Uterus (tissue), 4 donors: ENCODE results near the gene KREMEN2. TPM values are rescaled to one million over a fixed set of nuclear protein-coding genes. Genes with fewer than 3 reads are reported as not detected.

Experiments used
- DNase-seq, 2 donors: peaks; one replicate each; pipeline ENCODE4 v3.0.0-alpha.2; 2019 to 2020
- H3K27ac ChIP-seq, 2 donors: fragments of 200-600 bp; sonication (generic); 1 replicate in 1 of 2; 2 replicates in 1 of 2; pipeline ENCODE4 v1.5.1; 2016 to 2018
- H3K27me3 ChIP-seq, 2 donors: fragments of 200-600 bp; sonication (generic); one replicate each; pipeline ENCODE4 v1.5.1; 2018 to 2019; ENCODE audit warnings: control low read depth in 1 of 2
- H3K36me3 ChIP-seq, 2 donors: fragments of 200-600 bp; sonication (generic); one replicate each; pipeline ENCODE4 v1.5.1; 2019; ENCODE audit warnings: control low read depth in 1 of 2
- H3K4me1 ChIP-seq, 2 donors: fragments of 200-600 bp; sonication (generic); one replicate each; pipeline ENCODE4 v1.5.1; 2018 to 2019; ENCODE audit warnings: control low read depth in 1 of 2
- H3K4me3 ChIP-seq, 2 donors: fragments of 200-600 bp; sonication (generic); 1 replicate in 1 of 2; 2 replicates in 1 of 2; pipeline ENCODE4 v1.5.1; 2018 to 2019; ENCODE audit warnings: mild to moderate bottlenecking in 1 of 2
- H3K9me3 ChIP-seq, 2 donors: fragments of 200-600 bp; sonication (generic); one replicate each; pipeline ENCODE4 v1.5.1; 2019; ENCODE audit warnings: control low read depth in 1 of 2
- CTCF ChIP-seq, 4 experiments: fragments of 200-600 bp in 2 of 4; fragments of 450-650 bp in 2 of 4; sonication (generic) in 2 of 4; IDR thresholded peaks; one replicate each; pipeline ENCODE4 v1.5.1; 2016 to 2019; ENCODE audit warnings: antibody characterized with exemption in 4 of 4, mild to moderate bottlenecking in 2 of 4, moderate library complexity in 1 of 4
- POLR2A ChIP-seq, 2 donors: fragments of 450-650 bp; IDR thresholded peaks; one replicate each; pipeline ENCODE4 v1.6.1; 2016; ENCODE audit warnings: antibody characterized with exemption in 2 of 2, mild to moderate bottlenecking in 1 of 2, moderate library complexity in 1 of 2
- intact Hi-C: fragments of 100-400 bp; cut with DNase I; formaldehyde crosslinking; loops from one replicate; pipeline ENCODE4 v1.15.1; 2023; ENCODE audit warnings: low total_unique reads
- total RNA-seq, 4 donors: library from RNA; depleted of rRNA in 3 of 4; stranded (reverse); fragments of >200 nt in 3 of 4; gene quantifications; one replicate each; pipeline versions ENCODE4 v1.1.0 to v1.2.4, GENCODE V29; 2014 to 2023
- donor health status: DM: yes; HTN: yes; CAD: no.

Gene KREMEN2
- total RNA-seq, 4 donors from 2014 or later, result 0.41 TPM; not detected in 3

- Histone ChIP-seq H3K4me1 (no peaks in the 10 kb centered on the region), H3K36me3 (no peaks in the 10 kb centered on the region), H3K4me3 (no peak overlapping the region), H3K27me3 (peaks cover 0 to 15% of the 10 kb centered on the region in 2 donors), H3K27ac (no peak overlapping the region), H3K9me3 (no peaks in the 10 kb centered on the region)
- intact Hi-C loops, result no loop called here
- no peak for DNase-seq
- no peak for TF ChIP-seq POLR2A (IDR thresholded peaks at IDR 0.05)
- no peak for TF ChIP-seq CTCF (IDR thresholded peaks at IDR 0.05)
These were observed 40.2 kb downstream of the KREMEN2 start for GRCh38 chr16:3004319-3004718.

- H3K4me1 ChIP-seq, result no peaks in the 10 kb centered on the region
- H3K9me3 ChIP-seq, result no peaks in the 10 kb centered on the region
- no peak for TF ChIP-seq CTCF (IDR thresholded peaks at IDR 0.05)
- TF ChIP-seq POLR2A (IDR thresholded peaks at IDR 0.05), result no peak
- H3K27ac ChIP-seq, result no peak overlapping the region
- intact Hi-C loops, result no loop called here
- peaks cover 0 to 15% of the 10 kb centered on the region in 2 donors for H3K27me3 ChIP-seq
- no peak for DNase-seq
- H3K36me3 ChIP-seq, result no peaks in the 10 kb centered on the region
- H3K4me3 ChIP-seq, result no peak overlapping the region
These were observed 40.8 kb downstream of the KREMEN2 start for GRCh38 chr16:3004781-3005284.

GRCh38 chr16:3007059-3007956 lies 43.2 kb downstream of the KREMEN2 start:
- Histone ChIP-seq H3K27ac (no peak overlapping the region), H3K36me3 (no peaks in the 10 kb centered on the region), H3K4me1 (no peaks in the 10 kb centered on the region), H3K9me3 (no peaks in the 10 kb centered on the region), H3K27me3 (peaks cover 3 to 12% of the 10 kb centered on the region in 2 donors), H3K4me3 (no peak overlapping the region)
- DNase-seq, result no peak
- intact Hi-C loops, result no loop called here
- TF ChIP-seq POLR2A (IDR thresholded peaks at IDR 0.05), result no peak
- no peak for TF ChIP-seq CTCF (IDR thresholded peaks at IDR 0.05)

- no peaks in the 10 kb centered on the region for H3K36me3 ChIP-seq
- peaks cover 11 to 12% of the 10 kb centered on the region in 2 donors for H3K27me3 ChIP-seq
- H3K9me3 ChIP-seq, result no peaks in the 10 kb centered on the region
- no peak overlapping the region for H3K27ac ChIP-seq
- no peak overlapping the region for H3K4me3 ChIP-seq
- no peak for DNase-seq
- intact Hi-C loops, result no loop called here
- TF ChIP-seq CTCF (IDR thresholded peaks at IDR 0.05) (no peak), POLR2A (IDR thresholded peaks at IDR 0.05) (no peak)
- H3K4me1 ChIP-seq, result no peaks in the 10 kb centered on the region
These were observed 44.0 kb downstream of the KREMEN2 start for GRCh38 chr16:3007957-3008689.

GRCh38 chr16:3008690-3009037 lies 44.6 kb downstream of the KREMEN2 start:
- DNase-seq, result no peak
- Histone ChIP-seq H3K4me1 (no peaks in the 10 kb centered on the region), H3K9me3 (no peaks in the 10 kb centered on the region), H3K36me3 (no peaks in the 10 kb centered on the region), H3K27me3 (peaks cover 12 to 15% of the 10 kb centered on the region in 2 donors), H3K4me3 (no peak overlapping the region), H3K27ac (no peak overlapping the region)
- TF ChIP-seq POLR2A (IDR thresholded peaks at IDR 0.05) (no peak), CTCF (IDR thresholded peaks at IDR 0.05) (no peak)
- intact Hi-C loops, result no loop called here
